Right lobe of liver (tissue), 4 donors: Measurements from ENCODE around the gene RGSL1.

Experiments
- POLR2A ChIP-seq: fragments of 450-650 bp; IDR thresholded peaks from one replicate; pipeline ENCODE4 v1.6.1; 2017; ENCODE audit warnings: antibody characterized with exemption, mild to moderate bottlenecking
- TF ChIP-seq, protein P1 (sequence below), 4 donors: fragments of 200-600 bp in 3 of 4; fragments of 450-650 bp in 1 of 4; IDR thresholded peaks; one replicate each; pipeline versions ENCODE4 v1.5.1 to v1.8.0; 2016 to 2022; ENCODE audit warnings: antibody characterized with exemption in 4 of 4, mild to moderate bottlenecking in 2 of 4
- donor health status: DM: no; HTN: no; CAD: no.
- donor health status: DM: no; HTN: no; CAD: no.
- donor health status: DM: no; HTN: yes; CAD: no.

DNA sequence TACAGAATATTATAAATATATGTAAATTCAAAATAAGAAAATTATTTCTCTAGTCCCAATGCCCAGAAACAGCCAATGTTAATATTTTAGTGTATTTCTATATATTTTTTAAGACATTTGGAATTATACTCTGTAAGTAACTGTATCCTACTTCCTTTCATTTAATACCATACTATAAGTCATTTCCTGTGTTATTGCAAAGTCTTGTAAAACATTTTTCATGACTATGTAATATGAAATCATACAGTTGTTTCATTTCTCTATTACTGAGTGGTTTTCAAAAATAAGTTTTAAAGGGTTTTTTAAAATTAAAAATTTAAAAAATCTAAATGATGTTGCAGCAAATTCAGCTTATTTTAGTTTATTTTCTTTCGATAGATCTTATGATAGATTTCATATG, 137.1 kb downstream of the RGSL1 start:
- TF ChIP-seq, protein P1, sequence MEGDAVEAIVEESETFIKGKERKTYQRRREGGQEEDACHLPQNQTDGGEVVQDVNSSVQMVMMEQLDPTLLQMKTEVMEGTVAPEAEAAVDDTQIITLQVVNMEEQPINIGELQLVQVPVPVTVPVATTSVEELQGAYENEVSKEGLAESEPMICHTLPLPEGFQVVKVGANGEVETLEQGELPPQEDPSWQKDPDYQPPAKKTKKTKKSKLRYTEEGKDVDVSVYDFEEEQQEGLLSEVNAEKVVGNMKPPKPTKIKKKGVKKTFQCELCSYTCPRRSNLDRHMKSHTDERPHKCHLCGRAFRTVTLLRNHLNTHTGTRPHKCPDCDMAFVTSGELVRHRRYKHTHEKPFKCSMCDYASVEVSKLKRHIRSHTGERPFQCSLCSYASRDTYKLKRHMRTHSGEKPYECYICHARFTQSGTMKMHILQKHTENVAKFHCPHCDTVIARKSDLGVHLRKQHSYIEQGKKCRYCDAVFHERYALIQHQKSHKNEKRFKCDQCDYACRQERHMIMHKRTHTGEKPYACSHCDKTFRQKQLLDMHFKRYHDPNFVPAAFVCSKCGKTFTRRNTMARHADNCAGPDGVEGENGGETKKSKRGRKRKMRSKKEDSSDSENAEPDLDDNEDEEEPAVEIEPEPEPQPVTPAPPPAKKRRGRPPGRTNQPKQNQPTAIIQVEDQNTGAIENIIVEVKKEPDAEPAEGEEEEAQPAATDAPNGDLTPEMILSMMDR (IDR thresholded peaks at IDR 0.05), result no peak
- TF ChIP-seq POLR2A, result no peak
